OCI-LY7 (cell line): Measurements from ENCODE around the gene ANGPTL7. TPM values are rescaled to one million over a fixed set of nuclear protein-coding genes. Genes with fewer than 3 reads are reported as not detected.

Experiments
- BruUV-seq: library from RNA; stranded (reverse); fragments of 400-500 nt; replicated peaks from 2 replicates; lab custom pipeline; 2021; lab: Mats Ljungman, UMichigan
- CTCF ChIA-PET: fragments of 300-600 bp; sonication (Branson Sonifier 250); formaldehyde crosslinking; loops from one replicate; lab custom pipeline; 2022; ENCODE audit warnings: antibody characterized with exemption; ENCODE audit not compliant: unreplicated experiment; lab: Charles Lee
- POLR2A ChIA-PET: fragments of 300-600 bp; sonication (Branson Sonifier 250); formaldehyde crosslinking; loops from one replicate; lab custom pipeline; 2022; ENCODE audit warnings: antibody characterized with exemption; lab: Charles Lee
- DNase-seq: peaks from one replicate; pipeline ENCODE4 v3.0.0-alpha.2; 2015; ENCODE audit warnings: low spot score
- H2AFZ ChIP-seq: fragments of 200-600 bp; sonication (generic), shearing (Covaris generic); 2 replicates; pipeline ENCODE4 v1.6.1; 2014; ENCODE audit warnings: mild to moderate bottlenecking, antibody characterized with exemption, low read length, moderate library complexity
- H3K27ac ChIP-seq: fragments of 200-600 bp; sonication (generic); 2 replicates; pipeline ENCODE4 v1.5.1; 2014; ENCODE audit warnings: mixed run types, low read depth, mild to moderate bottlenecking, moderate library complexity, low read length, inconsistent platforms; ENCODE audit not compliant: poor library complexity, severe bottlenecking
- H3K36me3 ChIP-seq: fragments of 200-600 bp; sonication (generic); 2 replicates; pipeline ENCODE4 v1.6.1; 2014; ENCODE audit warnings: mild to moderate bottlenecking, antibody characterized with exemption, low read length, moderate library complexity, mixed read lengths; ENCODE audit not compliant: insufficient read depth
- H3K4me1 ChIP-seq: fragments of 200-600 bp; sonication (generic); 2 replicates; pipeline ENCODE4 v1.5.1; 2014; ENCODE audit warnings: mild to moderate bottlenecking, low read length; ENCODE audit not compliant: insufficient read depth, poor library complexity, severe bottlenecking
- H3K4me2 ChIP-seq: fragments of 200-600 bp; sonication (generic); 2 replicates; pipeline ENCODE4 v1.6.1; 2014; ENCODE audit warnings: mild to moderate bottlenecking, low read length
- H3K4me3 ChIP-seq: fragments of 200-600 bp; sonication (generic); 2 replicates; pipeline ENCODE4 v1.5.1; 2014; ENCODE audit warnings: mild to moderate bottlenecking, low read depth, low read length; ENCODE audit not compliant: poor library complexity, severe bottlenecking
- H3K79me2 ChIP-seq: fragments of 200-600 bp; sonication (generic); 2 replicates; pipeline ENCODE4 v1.6.1; 2016; ENCODE audit warnings: low read depth, mild to moderate bottlenecking, low read length, moderate library complexity, mixed read lengths; ENCODE audit not compliant: insufficient read depth
- H3K9me2 ChIP-seq: fragments of 200-600 bp; sonication (generic); 2 replicates; pipeline ENCODE4 v1.6.1; 2016; ENCODE audit warnings: mild to moderate bottlenecking, low read length, mixed read lengths; ENCODE audit not compliant: insufficient read depth
- H3K9me3 ChIP-seq: fragments of 200-600 bp; sonication (generic); 2 replicates; pipeline ENCODE4 v1.6.1; 2014; ENCODE audit warnings: mild to moderate bottlenecking, mixed run types, low read length, mixed read lengths
- H4K20me1 ChIP-seq: fragments of 200-600 bp; sonication (generic); 2 replicates; pipeline ENCODE4 v1.6.1; 2014; ENCODE audit warnings: mild to moderate bottlenecking, antibody characterized with exemption, low read length, moderate library complexity, mixed read lengths; ENCODE audit not compliant: insufficient read depth
- EZH2phosphoT487 ChIP-seq: fragments of 200-600 bp; sonication (generic); IDR thresholded peaks from 2 replicates; pipeline ENCODE4 v1.6.1; 2018; ENCODE audit warnings: low read depth, borderline replicate concordance, mild to moderate bottlenecking, mixed run types, antibody characterized with exemption, low read length, moderate library complexity, mixed read lengths
- intact Hi-C: fragments of 100-400 bp; cut with micrococcal nuclease; formaldehyde crosslinking; loops from one replicate; pipeline ENCODE4 v1.10.0; 2022; ENCODE audit not compliant: unreplicated experiment
- total RNA-seq, 2 experiments: library from RNA; depleted of rRNA in 1 of 2; stranded (reverse); fragments of >200 nt in 1 of 2; shearing (Covaris generic) in 1 of 2; gene quantifications; 2 replicates each; pipeline ENCODE4 v1.2.3, GENCODE V29; 2014 to 2022
- TF ChIP-seq, protein P1 (sequence below): fragments of 200-600 bp; sonication (generic); conservative IDR thresholded peaks from 2 replicates; pipeline ENCODE4 v1.5.1; 2014; ENCODE audit warnings: mild to moderate bottlenecking, antibody characterized with exemption, low read length, moderate library complexity, mixed read lengths

Gene ANGPTL7
- total RNA-seq, 2 experiments from 2014 or later, result not detected

DNA sequence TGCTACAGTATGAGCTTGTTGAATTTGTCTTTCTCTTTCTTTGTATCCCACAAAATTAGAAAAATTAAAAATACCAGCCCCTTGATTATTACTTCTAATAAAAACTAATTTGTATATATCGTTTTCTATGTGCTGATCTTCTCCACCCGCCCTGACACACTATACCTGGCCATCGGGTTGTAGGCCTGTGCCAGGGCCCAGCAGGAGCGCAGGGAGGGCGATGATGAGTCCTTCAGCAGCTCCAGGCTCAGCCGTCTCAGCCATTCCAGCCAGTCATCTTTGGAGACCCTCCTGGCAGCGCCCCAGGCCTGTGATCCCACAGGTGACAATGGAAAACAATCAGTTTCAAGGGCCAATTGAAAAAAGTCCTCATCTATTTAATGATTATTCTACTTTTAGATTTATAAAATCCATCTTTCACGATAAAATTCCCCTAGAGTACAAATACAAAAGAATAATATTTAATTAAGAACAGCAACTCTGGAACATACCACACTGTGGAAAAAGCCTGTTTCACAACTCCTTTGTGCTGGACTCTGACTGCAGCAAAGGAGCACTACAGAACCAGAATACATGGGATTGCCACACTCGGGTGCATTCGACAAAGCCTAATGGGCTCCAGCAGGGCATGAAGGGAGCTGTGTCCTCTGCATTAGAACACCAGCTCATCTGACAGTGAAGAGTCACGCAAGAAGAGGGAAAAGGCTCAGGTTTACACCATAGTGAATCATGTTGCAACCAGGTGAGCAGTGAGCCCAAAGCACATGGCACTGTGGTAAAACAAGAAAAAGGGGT lies 15.4 kb downstream of the ANGPTL7 start:
- intact Hi-C loops, result no loop called here
- CTCF ChIA-PET, result no interaction called here

DNA sequence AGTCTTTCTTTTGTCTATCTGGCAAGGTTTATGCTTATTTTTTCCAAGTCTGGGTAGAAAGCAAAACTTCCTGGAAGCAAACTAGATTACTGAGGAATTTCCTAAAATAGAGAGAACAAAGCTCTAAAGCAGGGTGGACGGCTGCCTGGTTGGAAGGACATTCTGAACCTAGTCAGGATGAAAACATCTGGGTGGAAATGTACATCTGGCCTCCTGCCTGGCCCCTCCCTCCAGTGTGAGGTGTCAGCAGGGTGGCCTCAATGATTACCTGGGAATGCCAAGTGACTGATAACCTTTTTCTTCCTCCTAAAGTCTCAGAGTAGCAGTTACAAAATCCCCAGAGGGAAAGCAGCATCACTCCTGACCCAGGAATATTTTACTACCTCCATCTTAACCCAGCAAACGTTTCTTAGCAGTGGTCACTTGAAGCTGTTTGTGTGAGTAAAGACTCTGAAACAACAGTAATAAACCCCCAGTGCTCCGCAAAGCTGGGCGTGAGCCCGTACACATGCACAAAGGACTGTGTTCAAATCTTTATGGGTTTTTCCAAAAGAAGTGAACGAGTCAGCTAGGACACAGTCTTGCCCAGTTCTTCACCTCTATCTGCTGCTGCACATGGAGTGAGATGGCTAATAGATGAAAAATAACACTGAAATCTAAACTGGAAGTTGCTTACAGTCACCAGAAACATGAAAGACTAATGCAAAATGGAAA lies 18.9 kb downstream of the ANGPTL7 start:
- no TSS peak for BruUV-seq
- H3K36me3 ChIP-seq, result peaks cover 94% of the 10 kb centered on the region
- no peaks in the 10 kb centered on the region for H3K4me1 ChIP-seq
- H3K4me3 ChIP-seq, result no peak overlapping the region
- H3K9me2 ChIP-seq, result no peaks in the 10 kb centered on the region
- H4K20me1 ChIP-seq, result no peaks in the 10 kb centered on the region
- H3K79me2 ChIP-seq, result no peaks in the 10 kb centered on the region
- no peak overlapping the region for H3K4me2 ChIP-seq
- ChIA-PET CTCF (no interaction called here), POLR2A (interaction anchor here (1.2 kb wide), 1 partner anchor 11 kb away, joined by 4 read pairs; no protein-coding TSS in a partner anchor)
- no peak for TF ChIP-seq EZH2phosphoT487
- TF ChIP-seq, protein P1, sequence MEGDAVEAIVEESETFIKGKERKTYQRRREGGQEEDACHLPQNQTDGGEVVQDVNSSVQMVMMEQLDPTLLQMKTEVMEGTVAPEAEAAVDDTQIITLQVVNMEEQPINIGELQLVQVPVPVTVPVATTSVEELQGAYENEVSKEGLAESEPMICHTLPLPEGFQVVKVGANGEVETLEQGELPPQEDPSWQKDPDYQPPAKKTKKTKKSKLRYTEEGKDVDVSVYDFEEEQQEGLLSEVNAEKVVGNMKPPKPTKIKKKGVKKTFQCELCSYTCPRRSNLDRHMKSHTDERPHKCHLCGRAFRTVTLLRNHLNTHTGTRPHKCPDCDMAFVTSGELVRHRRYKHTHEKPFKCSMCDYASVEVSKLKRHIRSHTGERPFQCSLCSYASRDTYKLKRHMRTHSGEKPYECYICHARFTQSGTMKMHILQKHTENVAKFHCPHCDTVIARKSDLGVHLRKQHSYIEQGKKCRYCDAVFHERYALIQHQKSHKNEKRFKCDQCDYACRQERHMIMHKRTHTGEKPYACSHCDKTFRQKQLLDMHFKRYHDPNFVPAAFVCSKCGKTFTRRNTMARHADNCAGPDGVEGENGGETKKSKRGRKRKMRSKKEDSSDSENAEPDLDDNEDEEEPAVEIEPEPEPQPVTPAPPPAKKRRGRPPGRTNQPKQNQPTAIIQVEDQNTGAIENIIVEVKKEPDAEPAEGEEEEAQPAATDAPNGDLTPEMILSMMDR, result no peak
- no peak overlapping the region for H3K27ac ChIP-seq
- intact Hi-C loops, result no loop called here
- no peak for DNase-seq
- no peak overlapping the region for H2AFZ ChIP-seq
- H3K9me3 ChIP-seq, result no peaks in the 10 kb centered on the region

More for the DNA sequence above, 15.4 kb downstream of the ANGPTL7 start:
- no peak overlapping the region for H3K4me2 ChIP-seq
- no peaks in the 10 kb centered on the region for H3K4me1 ChIP-seq
- H3K79me2 ChIP-seq, result no peaks in the 10 kb centered on the region
- no TSS peak for BruUV-seq
- no peaks in the 10 kb centered on the region for H3K9me3 ChIP-seq
- no peak overlapping the region for H3K4me3 ChIP-seq
- H4K20me1 ChIP-seq, result no peaks in the 10 kb centered on the region
- H3K27ac ChIP-seq, result no peak overlapping the region
- H3K9me2 ChIP-seq, result no peaks in the 10 kb centered on the region
- H3K36me3 ChIP-seq, result peaks cover 82% of the 10 kb centered on the region
- POLR2A ChIA-PET, result interaction anchor here (0.5 kb wide), 1 partner anchor 49 kb away, joined by 3 read pairs; no protein-coding TSS in a partner anchor
- DNase-seq, result no peak
- TF ChIP-seq EZH2phosphoT487, result no peak
- TF ChIP-seq, protein P1, result no peak
- no peak overlapping the region for H2AFZ ChIP-seq
